NCI-H345 (cell line): ENCODE data around the gene TJAP1.
"Not testable (repeated sequence)": the region's sequence is repeated elsewhere in the genome, so short reads cannot be mapped to it uniquely, and the experiment has no call there.

ENCODE experiments used
- DNase-seq: peaks from one replicate; lab custom pipeline; 2025; lab: John Stamatoyannopoulos, UW

TJAP1 gene

GRCh38 chr6:43454290-43454695, 23.1 kb upstream of the TJAP1 start:
- peak; percentile 70 for DNase-seq

GRCh38 chr6:43454696-43455530, 22.5 kb upstream of the TJAP1 start:
- peak; percentile 45 for DNase-seq

- peak; percentile 53 for DNase-seq
Measured at GRCh38 chr6:43455531-43456428, 21.6 kb upstream of the TJAP1 start, which contains the start of gene DLK2. TSS of gene DLK2 (minus strand) at chr6:43455548. CDS start at chr6:43454825, 723 bp downstream.

GRCh38 chr6:43457643-43458042, 19.7 kb upstream of the TJAP1 start:
- no peak for DNase-seq

GRCh38 chr6:43458154-43458553, 19.2 kb upstream of the TJAP1 start:
- not testable (repeated sequence) for DNase-seq

GRCh38 chr6:43459535-43459934, 17.8 kb upstream of the TJAP1 start:
- DNase-seq, result no peak

GRCh38 chr6:43460032-43460431, 17.3 kb upstream of the TJAP1 start:
- DNase-seq, result no peak

- no peak for DNase-seq
Measured at GRCh38 chr6:43461936-43462335, 15.4 kb upstream of the TJAP1 start.

GRCh38 chr6:43464337-43464736, 13.0 kb upstream of the TJAP1 start:
- DNase-seq, result no peak

- DNase-seq, result no peak
Measured at GRCh38 chr6:43465948-43466347, 11.4 kb upstream of the TJAP1 start.

- DNase-seq, result not testable (repeated sequence)
Measured at GRCh38 chr6:43467265-43467664, 10.1 kb upstream of the TJAP1 start.

- no peak for DNase-seq
Measured at GRCh38 chr6:43467752-43468151, 9.6 kb upstream of the TJAP1 start.

GRCh38 chr6:43468240-43468639, 9.1 kb upstream of the TJAP1 start:
- no peak for DNase-seq

GRCh38 chr6:43468748-43469681, 8.4 kb upstream of the TJAP1 start:
- peak; percentile 32 for DNase-seq

- DNase-seq, result no peak
Measured at GRCh38 chr6:43469947-43470346, 7.4 kb upstream of the TJAP1 start.

GRCh38 chr6:43471399-43471798, 6.0 kb upstream of the TJAP1 start:
- no peak for DNase-seq

- DNase-seq, result no peak
Measured at GRCh38 chr6:43472515-43472914, 4.9 kb upstream of the TJAP1 start.

- no peak for DNase-seq
Measured at GRCh38 chr6:43475516-43475915, 1.9 kb upstream of the TJAP1 start.

- DNase-seq, result no peak
Measured at GRCh38 chr6:43476746-43477145, 624 bp upstream of the TJAP1 start.

- DNase-seq, result no peak
Measured at GRCh38 chr6:43478008-43478372, 620 bp downstream of the TJAP1 start.

GRCh38 chr6:43481075-43481474, 3.7 kb downstream of the TJAP1 start:
- no peak for DNase-seq
